Liver (tissue), 3 donors: ENCODE data around the gene ANK3.

Source experiments
- FOXA1 ChIP-seq: IDR thresholded peaks from 2 replicates; pipeline ENCODE4 v1.6.1; 2016; ENCODE audit warnings: antibody characterized with exemption
- FOXA2 ChIP-seq: IDR thresholded peaks from 2 replicates; pipeline ENCODE4 v1.6.1; 2016; ENCODE audit warnings: antibody characterized with exemption
- GABPA ChIP-seq, 2 donors: IDR thresholded peaks in 1 of 2; conservative IDR thresholded peaks in 1 of 2; 2 replicates each; pipeline ENCODE4 v1.6.1; 2016; ENCODE audit warnings: antibody characterized with exemption in 2 of 2, mild to moderate bottlenecking in 1 of 2, moderate library complexity in 1 of 2
- JUND ChIP-seq, 2 donors: IDR thresholded peaks; 2 replicates each; pipeline ENCODE4 v1.6.1; 2016; ENCODE audit warnings: antibody characterized with exemption in 2 of 2
- NR2F2 ChIP-seq: IDR thresholded peaks from 2 replicates; pipeline ENCODE4 v1.6.1; 2016; ENCODE audit warnings: antibody characterized with exemption
- RAD21 ChIP-seq, 2 donors: IDR thresholded peaks; 2 replicates each; pipeline ENCODE4 v1.6.1; 2016; ENCODE audit warnings: antibody characterized with exemption in 2 of 2, mild to moderate bottlenecking in 2 of 2
- TAF1 ChIP-seq: conservative IDR thresholded peaks from 2 replicates; pipeline ENCODE4 v1.6.1; 2016; ENCODE audit warnings: antibody characterized with exemption, mild to moderate bottlenecking
- TF ChIP-seq, protein P1 (sequence below): IDR thresholded peaks from 2 replicates; pipeline ENCODE4 v1.6.1; 2016; ENCODE audit warnings: antibody characterized with exemption
- TF ChIP-seq, protein P2 (sequence below): IDR thresholded peaks from 2 replicates; pipeline ENCODE4 v1.6.1; 2016; ENCODE audit warnings: antibody characterized with exemption
- TF ChIP-seq, protein P3 (sequence below): fragments of 150-350 bp; IDR thresholded peaks from 2 replicates; pipeline ENCODE4 v1.5.1; 2017; ENCODE audit warnings: improper control_type of control experiment, low read depth, low read length; ENCODE audit not compliant: missing input control
- TF ChIP-seq, protein P4 (sequence below): IDR thresholded peaks from 2 replicates; pipeline ENCODE4 v1.6.1; 2016; ENCODE audit warnings: antibody characterized with exemption, mild to moderate bottlenecking
- TF ChIP-seq, protein P5 (sequence below): IDR thresholded peaks from 2 replicates; pipeline ENCODE4 v1.6.1; 2016; ENCODE audit warnings: antibody characterized with exemption
- donor health status: healthy.
- donor health status: healthy.

DNA sequence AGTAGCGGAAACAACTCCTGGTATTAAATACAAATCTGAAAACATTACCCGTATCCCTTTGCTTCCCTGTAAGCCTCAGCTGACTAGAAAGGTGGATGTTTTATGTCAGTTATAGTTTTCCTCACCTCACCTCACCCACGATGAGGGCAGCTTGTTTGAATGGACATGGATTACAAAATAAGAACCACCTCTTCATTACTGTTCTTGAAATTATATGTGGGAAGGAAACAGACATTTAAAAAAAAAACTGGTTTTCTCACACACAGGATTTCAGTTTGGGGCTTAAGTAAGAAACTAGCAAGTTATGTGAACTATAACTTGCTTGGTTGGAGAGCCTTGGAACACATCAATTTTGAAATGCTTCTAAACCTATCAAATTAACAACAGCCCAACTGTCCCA lies 250.4 kb downstream of the ANK3 start:
- TF ChIP-seq, protein P1, sequence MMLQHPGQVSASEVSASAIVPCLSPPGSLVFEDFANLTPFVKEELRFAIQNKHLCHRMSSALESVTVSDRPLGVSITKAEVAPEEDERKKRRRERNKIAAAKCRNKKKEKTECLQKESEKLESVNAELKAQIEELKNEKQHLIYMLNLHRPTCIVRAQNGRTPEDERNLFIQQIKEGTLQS, result no peak
- TF ChIP-seq, protein P2, sequence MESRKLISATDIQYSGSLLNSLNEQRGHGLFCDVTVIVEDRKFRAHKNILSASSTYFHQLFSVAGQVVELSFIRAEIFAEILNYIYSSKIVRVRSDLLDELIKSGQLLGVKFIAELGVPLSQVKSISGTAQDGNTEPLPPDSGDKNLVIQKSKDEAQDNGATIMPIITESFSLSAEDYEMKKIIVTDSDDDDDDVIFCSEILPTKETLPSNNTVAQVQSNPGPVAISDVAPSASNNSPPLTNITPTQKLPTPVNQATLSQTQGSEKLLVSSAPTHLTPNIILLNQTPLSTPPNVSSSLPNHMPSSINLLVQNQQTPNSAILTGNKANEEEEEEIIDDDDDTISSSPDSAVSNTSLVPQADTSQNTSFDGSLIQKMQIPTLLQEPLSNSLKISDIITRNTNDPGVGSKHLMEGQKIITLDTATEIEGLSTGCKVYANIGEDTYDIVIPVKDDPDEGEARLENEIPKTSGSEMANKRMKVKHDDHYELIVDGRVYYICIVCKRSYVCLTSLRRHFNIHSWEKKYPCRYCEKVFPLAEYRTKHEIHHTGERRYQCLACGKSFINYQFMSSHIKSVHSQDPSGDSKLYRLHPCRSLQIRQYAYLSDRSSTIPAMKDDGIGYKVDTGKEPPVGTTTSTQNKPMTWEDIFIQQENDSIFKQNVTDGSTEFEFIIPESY, result no peak
- TF ChIP-seq, protein P3, sequence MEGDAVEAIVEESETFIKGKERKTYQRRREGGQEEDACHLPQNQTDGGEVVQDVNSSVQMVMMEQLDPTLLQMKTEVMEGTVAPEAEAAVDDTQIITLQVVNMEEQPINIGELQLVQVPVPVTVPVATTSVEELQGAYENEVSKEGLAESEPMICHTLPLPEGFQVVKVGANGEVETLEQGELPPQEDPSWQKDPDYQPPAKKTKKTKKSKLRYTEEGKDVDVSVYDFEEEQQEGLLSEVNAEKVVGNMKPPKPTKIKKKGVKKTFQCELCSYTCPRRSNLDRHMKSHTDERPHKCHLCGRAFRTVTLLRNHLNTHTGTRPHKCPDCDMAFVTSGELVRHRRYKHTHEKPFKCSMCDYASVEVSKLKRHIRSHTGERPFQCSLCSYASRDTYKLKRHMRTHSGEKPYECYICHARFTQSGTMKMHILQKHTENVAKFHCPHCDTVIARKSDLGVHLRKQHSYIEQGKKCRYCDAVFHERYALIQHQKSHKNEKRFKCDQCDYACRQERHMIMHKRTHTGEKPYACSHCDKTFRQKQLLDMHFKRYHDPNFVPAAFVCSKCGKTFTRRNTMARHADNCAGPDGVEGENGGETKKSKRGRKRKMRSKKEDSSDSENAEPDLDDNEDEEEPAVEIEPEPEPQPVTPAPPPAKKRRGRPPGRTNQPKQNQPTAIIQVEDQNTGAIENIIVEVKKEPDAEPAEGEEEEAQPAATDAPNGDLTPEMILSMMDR, result no peak
- TF ChIP-seq, protein P4, sequence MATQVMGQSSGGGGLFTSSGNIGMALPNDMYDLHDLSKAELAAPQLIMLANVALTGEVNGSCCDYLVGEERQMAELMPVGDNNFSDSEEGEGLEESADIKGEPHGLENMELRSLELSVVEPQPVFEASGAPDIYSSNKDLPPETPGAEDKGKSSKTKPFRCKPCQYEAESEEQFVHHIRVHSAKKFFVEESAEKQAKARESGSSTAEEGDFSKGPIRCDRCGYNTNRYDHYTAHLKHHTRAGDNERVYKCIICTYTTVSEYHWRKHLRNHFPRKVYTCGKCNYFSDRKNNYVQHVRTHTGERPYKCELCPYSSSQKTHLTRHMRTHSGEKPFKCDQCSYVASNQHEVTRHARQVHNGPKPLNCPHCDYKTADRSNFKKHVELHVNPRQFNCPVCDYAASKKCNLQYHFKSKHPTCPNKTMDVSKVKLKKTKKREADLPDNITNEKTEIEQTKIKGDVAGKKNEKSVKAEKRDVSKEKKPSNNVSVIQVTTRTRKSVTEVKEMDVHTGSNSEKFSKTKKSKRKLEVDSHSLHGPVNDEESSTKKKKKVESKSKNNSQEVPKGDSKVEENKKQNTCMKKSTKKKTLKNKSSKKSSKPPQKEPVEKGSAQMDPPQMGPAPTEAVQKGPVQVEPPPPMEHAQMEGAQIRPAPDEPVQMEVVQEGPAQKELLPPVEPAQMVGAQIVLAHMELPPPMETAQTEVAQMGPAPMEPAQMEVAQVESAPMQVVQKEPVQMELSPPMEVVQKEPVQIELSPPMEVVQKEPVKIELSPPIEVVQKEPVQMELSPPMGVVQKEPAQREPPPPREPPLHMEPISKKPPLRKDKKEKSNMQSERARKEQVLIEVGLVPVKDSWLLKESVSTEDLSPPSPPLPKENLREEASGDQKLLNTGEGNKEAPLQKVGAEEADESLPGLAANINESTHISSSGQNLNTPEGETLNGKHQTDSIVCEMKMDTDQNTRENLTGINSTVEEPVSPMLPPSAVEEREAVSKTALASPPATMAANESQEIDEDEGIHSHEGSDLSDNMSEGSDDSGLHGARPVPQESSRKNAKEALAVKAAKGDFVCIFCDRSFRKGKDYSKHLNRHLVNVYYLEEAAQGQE, result no peak
- TF ChIP-seq FOXA2 (no peak), TAF1 (no peak), JUND (IDR thresholded peaks at IDR 0.05) (no peak), RAD21 (IDR thresholded peaks at IDR 0.05) (no peak), FOXA1 (no peak), GABPA (IDR thresholded peaks at IDR 0.05 in 1 of 2, conservative IDR thresholded peaks at IDR 0.05 in 1 of 2) (no peak), NR2F2 (no peak)
- TF ChIP-seq, protein P5, sequence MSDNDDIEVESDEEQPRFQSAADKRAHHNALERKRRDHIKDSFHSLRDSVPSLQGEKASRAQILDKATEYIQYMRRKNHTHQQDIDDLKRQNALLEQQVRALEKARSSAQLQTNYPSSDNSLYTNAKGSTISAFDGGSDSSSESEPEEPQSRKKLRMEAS, result no peak
